NCI-H510A treated with DMSO at 0.1 percent for 48 hours (cell line): ENCODE data around the gene CCDC148.

Experiments used
- DNase-seq: peaks from one replicate; lab custom pipeline; 2025; lab: John Stamatoyannopoulos, UW

The CCDC148 gene

DNA sequence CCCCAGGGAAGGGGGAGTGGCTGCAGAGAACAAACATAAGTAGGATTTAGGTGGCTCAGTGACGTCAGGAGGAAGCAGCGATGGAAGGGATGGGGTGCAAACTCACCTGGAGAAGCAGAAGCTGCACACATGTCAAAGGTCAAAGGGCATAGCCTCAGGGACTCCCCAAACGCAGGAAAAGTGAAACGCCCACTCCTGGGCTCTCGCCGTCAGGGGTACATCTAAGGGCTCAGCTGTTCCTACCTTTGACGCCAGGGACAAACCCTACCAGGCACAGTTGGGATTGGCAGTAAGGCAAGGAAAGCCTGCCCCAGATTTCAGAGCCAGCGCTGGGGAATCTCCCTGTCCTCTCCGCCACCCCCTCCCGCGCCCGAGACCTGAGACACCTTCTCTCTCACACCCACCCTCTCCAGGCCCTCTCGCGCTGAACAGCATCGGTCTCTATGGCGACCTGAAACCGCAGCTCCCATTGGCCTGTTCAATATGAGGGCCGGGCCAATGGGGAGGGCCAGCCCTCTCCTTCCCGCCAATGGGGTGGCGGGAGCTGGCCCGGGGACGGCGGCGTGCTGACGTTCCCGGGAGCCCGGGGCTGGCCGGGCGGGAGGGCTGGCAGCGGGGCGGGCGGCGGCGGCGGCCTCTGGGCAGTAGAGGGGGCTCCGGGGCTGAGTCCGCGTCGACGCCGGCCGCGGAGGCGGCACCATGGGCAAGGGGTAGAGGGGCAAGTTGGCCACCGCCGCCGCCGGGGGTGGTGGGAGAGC lies at the start of gene CCDC148, which contains the start of gene PKP4:
CCDC148 (minus strand) TSS at position 445 of the 758 bp plus-strand sequence; CDS start at position 131, 314 bp downstream.
PKP4 (plus strand) TSS at position 644 of the 758 bp plus-strand sequence. CDS start 76,233 bp downstream, outside the sequence.
- peak; percentile 62 for DNase-seq

DNA sequence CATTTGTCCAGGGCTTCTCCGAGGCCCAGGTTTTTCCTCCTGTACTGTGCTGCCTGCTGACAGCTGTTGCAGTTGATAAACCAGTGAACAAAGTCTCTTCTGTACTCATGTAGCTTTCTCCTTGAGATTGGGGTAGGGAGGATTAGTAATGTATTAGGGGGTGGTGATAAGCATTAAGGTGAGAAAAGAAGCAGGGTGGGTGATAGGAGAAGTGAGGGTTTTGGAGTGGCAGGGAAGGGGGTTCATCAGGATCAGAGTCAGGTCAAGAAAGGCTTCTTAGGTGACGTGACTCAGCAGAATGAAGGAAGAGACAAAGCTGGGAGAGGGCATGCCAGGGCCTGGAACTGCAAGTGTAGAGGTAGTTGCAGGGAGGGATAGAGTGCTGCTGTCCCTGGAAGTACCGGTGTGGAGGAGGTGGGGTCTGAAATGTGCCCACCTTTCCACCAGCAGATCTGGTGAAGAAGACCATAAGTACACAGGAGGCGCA lies 48.9 kb upstream of the CCDC148 start:
- no peak for DNase-seq

DNA sequence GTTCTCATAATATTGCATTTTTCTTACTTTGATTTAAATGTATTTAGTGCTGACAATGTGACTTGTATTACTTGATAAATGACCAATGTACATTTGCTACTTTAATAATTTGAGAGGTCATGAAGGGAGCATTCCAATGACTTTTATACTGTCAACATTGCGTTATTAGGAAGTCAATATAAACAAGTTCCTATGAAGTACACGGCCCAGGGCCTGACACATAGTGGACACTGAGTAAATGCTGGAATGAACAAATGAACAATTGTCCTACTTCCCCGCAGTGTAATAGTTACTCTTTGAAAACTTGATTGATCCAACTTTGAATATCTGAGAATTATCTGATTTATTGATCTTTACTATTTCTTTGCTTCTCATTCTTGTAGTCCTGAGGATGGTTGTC lies 47.5 kb upstream of the CCDC148 start:
- no peak for DNase-seq

DNA sequence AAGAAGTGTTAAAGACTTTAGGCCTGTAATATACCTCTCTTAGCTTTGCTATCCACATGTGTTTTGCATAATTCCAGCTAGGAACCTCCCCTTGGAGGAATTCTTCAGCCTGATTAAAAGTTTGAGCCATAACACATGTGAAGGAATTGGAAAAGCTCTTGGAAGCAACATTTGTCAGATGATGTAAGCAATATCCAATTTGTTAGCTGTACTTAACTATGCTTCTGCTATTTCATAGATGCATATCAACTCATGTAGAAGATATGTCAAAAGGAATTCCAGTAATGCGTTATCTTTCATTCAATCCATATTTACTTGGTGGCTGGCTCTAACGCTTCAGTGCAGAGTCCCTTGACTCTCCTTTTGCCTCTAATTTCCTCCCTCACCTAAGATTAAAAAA lies 46.4 kb upstream of the CCDC148 start:
- no peak for DNase-seq

DNA sequence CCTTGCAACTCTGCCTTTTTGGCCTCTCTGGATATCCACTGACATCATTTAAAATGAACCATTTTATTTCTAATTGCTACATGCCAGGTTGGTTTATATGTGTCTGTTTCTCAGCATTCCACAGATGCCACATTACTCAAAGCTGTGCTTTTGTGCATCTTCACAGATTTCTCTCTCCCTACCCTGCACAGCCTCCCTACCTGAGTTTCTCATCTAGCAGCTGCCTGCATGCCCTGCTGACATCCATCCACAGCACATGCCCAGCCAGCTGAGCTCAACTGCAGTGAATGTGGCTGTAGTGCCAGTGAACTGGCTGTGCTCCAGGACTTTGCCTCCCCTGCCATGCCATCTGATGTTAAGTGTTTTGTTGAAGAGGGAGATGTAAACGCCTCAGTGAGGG lies 44.7 kb upstream of the CCDC148 start:
- peak; percentile 43 for DNase-seq

DNA sequence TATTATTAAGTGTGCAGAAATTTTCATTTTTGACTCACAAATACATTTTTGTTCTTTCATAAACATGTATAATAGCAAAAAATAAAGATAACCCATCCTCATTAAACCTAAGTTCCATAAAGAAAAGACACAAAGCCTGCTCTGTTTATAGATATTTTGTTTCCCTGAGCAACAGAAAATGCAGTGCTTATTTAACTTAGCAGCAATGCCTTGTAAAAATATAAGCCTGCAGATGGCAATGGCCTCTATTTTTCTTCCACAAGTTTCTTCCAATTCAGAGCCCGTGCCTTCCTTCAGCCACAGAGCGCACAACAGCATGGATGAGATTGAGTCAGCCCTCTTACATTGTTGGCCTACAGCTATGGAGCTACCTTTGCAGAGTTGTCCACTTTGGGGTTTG lies 43.8 kb upstream of the CCDC148 start:
- DNase-seq = no peak

DNA sequence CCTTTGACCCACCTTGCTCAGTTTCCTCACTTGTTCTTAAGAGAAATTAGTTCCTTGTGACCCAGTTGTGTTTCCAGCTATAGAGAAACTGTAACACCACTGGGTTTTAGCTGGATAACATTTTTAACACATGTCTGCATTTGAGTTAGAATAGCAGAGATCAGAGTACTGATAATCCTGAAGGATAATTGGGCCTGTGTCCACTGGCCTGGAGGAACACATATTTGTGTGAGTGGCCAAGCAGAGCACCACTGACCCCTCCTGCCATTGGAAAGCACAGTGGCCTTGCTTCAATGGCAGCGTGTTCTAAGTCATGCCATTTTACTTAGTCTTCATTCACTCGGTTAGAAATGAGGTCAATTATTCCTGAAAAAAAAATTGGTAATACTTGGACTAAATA lies 42.8 kb upstream of the CCDC148 start:
- no peak for DNase-seq

DNA sequence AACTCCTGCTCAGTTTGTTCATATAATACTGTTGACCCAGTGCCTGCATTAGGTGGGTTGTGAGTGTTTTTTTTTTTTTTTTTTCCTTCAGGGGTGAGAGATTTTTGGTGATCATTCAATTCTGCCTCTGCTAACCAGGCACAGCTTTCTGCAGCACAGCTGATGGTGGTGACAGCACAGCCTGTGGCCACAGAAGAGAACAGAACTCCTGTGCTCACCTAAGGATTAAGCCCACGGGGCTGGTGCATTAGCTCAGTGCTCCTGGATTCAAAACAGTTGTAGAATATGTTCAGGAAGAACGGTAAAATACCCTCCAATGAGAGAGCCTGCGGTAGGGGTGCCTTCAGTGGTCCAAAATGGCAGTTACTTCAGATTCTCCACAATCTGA lies 42.2 kb upstream of the CCDC148 start:
- DNase-seq = no peak

DNA sequence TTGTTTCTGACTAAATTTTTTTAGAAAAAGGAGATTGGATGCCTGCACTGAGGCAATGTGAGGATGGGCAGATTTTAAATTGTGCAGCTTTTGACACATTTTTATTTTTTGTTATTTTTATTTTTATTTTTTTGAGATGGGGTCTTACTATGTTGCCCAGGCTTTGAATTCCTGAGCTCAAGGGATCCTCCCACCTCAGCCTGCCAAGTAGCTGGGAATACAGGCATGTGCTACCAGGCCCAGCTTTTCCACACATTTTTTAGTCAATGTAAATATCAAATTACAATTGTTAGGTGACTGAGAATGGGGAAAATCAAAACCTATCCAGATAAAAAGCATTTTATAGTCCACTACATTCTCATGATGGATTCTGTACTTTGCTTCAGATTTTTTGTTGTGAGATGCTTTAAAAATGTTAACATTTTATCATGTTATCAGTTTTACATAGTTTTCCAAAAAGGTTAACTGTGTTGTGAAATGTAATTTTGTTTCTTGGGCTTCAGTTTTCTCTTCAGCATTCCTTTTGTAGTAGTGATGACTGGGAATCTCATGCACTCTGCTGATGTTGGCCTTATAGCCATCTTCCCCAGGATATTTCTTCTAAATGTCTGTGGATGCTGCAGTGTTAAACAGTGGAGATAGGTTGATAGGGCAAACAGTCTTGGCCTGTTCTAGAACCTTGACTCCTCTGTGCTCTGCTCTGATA lies 41.6 kb upstream of the CCDC148 start:
- DNase-seq = no peak

DNA sequence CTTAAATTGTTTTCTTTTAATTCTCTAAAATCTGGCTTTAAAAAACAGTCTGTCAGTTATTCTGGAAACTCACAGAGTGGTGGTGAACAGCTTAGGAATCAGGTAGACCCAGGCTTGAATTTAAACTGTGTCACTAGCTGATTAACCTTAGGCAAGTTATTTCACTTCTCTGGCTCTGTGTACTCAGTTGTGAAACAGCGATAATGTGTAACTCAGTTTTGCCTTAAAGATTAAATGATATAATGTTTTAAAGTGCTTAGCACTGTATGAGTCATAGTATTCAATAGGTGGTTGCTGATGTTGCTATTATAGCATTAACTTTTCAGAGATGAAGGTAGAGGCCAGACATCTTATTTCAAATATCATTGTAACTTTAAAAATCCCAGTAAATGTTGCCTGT lies 40.9 kb upstream of the CCDC148 start:
- DNase-seq = no peak

DNA sequence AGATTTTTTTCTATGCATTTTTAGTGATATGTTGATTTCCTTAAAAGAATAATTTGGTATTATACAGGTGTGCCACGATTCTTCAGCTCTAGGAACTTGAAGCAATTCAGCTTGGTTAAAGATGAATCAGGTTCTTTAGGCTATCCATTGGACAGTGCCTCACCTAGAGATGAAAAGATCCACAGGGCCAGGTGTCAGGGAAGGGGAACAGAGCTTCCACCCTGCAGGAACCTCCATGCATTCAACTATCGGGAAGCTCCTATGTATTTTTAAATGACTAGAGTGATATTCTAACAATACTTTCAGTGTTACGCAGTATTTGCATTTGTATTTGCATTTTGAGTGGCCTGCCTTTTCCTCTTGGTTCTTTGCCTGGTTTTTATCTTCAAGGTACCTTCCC lies 40.4 kb upstream of the CCDC148 start:
- no peak for DNase-seq

DNA sequence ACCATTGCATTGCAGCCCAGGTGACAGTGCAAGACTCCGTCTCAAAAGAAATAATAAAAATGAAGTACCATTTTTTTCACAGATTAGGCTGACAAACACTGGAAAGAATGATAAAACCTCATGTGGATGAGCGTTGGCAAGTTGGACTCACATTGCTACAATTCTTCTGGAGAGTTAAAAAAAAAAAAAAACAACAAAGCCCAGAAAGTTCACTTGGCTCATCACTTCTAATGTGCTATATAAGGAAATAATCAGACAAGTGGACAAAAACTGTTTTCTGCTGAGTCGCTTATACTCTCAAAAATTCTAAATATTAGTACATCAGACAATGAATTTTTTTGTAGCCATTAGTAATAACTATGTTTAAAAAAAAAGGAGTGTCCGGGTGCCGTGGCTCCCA lies 38.6 kb upstream of the CCDC148 start:
- DNase-seq = no peak

DNA sequence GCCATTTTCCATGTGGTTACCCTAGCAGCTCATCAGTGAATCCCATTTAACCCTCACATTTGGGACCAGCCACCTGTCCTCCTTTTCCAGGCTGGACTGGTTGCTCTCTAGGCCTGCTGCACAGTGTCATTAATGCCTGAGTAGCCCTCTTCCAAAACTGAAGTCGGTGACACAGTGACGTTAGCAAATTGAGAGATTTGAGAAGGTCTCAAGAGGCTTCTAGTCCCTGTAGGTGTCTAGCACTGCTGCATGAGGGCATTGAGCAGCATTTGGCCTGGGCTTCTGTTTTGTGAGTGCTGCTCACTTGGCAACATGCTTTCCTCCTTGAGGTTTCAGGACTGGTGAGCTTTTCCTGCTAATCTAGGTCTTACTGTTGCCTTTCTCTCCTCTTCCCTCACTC lies 36.9 kb upstream of the CCDC148 start:
- no peak for DNase-seq

DNA sequence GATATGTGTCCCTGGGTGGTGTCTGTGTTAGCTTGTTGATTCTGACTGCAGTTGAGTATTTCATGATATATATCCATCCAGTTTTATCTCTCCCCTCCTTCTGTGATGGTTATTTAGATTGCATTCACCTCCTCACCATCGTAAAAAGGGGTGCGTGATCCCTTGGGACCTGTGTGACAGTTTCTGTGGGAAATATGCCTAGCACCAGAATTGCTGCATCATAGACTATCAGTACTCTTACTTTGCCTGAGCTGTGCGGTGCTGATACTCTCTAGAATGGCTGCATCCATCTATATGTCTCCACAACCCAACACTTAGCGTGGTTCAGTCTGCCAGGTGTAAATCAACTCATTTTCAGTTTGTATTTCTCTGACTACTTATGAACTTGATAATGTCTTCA lies 34.5 kb upstream of the CCDC148 start:
- DNase-seq = no peak

DNA sequence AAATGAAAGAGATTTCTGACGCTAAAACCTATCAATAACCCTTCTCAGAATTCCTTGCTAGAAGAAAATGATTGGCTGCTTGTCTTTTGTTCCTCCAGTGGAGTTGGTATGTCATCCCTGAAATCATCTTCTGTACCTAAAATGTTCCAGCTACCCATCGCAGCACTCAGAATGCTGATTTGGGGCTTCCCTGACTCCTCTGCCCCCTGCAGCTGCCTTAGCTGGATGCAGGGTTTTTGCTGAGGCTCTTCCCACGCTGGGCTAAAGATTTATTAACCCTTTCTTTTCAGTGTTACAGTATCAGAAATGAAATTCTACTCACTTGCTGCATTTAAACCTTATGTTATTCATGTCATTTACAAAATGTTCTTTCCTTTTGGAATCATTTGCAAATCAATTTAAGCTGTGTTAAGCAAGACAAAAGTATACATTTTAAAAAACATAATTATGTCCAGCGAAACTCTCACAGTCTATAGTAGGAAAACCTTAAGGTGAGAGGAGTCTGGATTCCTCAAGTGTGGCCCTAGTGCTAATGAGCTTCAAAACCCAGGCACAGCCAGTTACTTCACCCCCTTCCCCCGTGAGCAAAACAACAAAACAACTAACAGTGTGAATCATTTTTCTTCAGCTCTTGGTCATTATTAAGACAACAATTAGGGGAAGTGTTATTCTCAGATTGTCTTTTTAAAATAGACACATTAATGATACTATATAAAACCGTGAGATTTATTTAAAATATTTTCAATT lies 33.0 kb upstream of the CCDC148 start:
- no peak for DNase-seq

DNA sequence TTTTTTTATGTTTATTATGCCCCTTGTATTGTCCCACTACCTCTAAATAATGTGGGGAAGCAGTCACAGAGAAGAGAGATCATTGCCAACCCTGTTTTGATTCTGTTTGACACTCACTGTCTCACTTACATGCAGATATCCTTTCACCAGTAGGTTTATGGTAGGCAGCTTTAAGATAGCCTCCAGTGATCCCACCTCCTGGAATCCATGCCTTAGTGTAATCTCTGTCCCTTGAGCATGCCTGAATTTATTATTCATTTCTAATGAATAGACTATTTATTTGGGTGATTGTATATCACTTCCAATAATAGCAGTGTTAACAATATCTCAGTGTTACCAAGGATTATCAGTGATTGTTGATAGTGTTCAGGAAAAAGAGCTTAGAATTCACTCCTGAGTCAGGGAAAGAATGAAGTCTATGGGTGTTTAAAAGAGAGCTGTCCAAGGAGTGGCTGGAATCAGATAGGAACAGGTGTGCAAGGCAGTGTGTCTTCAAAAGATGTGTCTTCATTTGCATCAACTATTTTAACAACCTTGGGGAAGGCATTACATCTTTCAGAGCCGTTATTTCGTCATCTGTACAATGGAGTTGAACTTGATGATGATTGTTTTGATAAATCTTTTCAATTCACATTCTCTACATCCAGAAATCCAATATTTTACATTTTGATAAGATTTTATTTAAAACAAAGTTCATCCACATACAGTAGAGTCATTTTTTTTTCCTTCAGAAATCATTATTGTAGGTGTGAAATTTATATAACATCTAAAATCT lies 32.1 kb upstream of the CCDC148 start:
- DNase-seq = no peak

DNA sequence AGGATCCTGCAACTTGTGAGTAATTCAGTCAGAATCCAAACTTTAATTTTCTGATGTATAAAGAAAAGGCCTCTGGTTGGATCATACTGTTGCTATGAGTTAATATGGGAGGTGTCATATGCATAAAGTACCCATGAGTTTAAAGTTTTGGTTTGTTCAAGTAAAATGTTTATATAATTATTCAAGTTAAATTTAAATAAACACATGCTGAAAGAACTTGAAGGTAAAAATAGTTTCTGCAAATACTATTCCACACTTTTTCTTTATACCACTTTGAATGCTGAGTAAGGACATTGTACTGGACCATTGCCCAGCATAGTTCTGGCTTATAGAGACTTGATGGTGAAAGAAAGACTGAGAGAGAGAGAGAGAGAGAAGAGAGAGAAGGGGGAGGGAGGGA lies 30.9 kb upstream of the CCDC148 start:
- no peak for DNase-seq

DNA sequence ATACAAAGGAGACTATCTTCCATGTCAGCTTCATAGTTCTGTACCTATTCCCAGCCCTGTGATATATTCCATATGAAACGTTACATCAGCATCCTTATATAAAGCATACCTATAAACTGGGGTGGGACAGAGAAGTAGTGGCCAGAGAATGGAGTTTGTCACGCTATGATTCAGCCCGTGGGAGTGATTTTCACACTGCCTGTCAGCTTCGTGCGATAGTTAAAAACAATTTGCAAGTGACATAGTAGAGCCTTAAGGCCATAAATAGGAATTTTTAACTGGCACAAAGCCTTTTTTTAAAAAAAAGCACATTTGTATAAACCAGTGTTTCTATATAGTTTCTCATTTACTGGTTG lies 30.4 kb upstream of the CCDC148 start:
- DNase-seq = no peak

DNA sequence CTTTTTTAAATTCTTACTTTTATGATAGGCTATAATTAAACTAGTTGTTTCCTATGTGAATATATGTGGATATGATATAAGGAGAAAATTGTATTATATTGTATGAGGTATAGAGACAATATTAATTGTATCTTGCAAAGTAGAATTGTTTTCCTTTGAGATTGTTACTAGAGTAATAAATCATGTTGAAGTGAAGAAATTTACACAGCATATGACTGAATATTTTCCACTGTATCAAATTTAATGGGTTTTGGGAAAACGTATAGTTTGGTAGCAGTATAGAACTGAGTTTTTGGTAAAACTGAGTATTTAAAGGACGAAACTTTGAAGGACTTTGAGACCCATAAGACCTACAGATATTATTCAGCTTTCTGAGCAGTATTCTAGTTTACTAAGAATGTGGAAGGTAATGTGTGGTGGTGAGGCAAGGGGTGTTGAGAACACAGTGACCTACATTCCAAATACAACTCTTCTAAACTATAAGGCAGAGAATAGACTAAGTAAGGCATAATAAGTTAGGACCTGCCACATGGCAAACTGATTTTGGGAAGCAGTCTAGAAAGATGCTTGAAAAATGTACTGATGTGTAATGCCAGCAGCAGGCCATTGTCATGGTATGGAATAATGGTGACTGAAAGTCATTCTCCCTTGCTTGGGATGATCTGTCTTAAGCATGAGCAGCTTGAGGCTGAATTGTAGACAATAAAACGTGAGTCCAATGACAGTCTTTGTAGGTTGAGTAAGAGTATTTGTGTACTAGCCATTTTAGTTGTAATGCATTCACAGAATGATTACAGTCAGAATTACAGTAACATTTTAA lies 29.8 kb upstream of the CCDC148 start:
- no peak for DNase-seq

DNA sequence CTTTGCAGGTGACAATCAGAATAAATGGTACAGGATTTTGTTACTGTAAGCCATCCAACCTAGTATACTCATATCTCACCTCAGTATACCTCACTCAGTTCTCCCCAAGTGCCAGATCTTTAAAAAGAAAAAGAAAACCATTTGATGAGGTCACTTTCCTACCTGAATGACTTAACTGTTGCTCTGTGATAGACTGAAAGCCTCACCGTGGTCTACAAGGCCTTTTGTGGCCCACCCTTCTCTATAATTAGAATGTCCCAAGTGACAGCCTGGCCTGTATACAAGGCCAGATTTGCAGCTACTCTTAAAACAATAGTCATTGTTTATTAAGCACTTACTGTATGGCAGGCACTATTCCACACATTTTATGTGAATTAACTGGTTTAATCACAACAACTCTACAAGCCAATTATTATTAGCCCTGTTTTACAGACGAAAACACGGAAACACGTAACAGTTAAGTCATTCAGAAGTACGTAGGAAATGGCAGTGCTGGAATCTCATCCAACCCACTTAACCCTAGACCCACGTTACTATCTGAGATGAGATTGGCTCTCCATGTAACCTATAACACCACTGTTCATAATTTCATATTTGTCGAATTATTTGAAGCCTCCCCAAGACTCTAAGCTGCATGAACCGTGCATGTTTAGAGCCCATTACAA lies 28.5 kb upstream of the CCDC148 start:
- DNase-seq = no peak

DNA sequence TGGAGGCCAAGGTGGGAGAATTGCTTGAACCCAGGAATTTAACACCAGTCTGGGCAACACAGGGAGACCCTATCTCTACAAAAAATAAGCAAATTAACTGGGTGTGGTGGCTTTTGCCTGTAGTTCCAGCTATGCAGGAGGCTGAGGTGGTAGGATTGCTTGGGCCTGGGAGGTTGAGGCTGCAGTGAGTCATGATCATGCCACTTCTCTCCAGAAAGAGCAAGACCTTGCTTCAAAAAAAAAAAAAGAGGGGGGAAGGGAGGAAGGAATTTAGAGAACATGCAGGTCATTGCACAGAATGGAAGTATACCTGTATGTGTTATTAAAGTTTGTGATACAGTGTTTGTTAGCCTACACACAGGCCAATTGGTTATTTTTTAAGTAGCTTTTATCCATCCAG lies 26.0 kb upstream of the CCDC148 start:
- DNase-seq = no peak
